ENCODE results near the gene TDRD10. TPM values are rescaled to one million over a fixed set of nuclear protein-coding genes. Genes with fewer than 3 reads are reported as not detected.

The TDRD10 gene
- total RNA-seq, 1 experiment from 2014 or later, result 0.31 TPM

- 0 out of 4 replicates have a peak, but pooled peaks cover 0 to 3% of the 10 kb centered on the region in 2 experiments for H3K4me1 Mint-ChIP-seq
- Histone ChIP-seq H2BK5ac (ENCODE audit: insufficient read length, low read length) (no peak overlapping the region), H4K20me1 (ENCODE audit: control insufficient read depth, insufficient read depth, insufficient read length) (no peaks in the 10 kb centered on the region), H3T11ph (ENCODE audit: low read length) (no peak overlapping the region), H2AFZ (ENCODE audit: low read length) (no peak overlapping the region), H4K8ac (replicated peaks; ENCODE audit: insufficient read length, low read depth, low read length) (no peak overlapping the region), H3K27me3 (ENCODE audit: insufficient read depth, low read length) (no peaks in the 10 kb centered on the region), H3K4me1 (ENCODE audit: insufficient read depth, low read length) (no peaks in the 10 kb centered on the region), H4K91ac (ENCODE audit: insufficient read length, low read depth, low read length) (no peak overlapping the region), H3K27ac (ENCODE audit: insufficient read length, low read depth, low read length) (no peak overlapping the region), H3K14ac (ENCODE audit: insufficient read depth, low read length) (no peak overlapping the region), H3K18ac (ENCODE audit: insufficient read length, low read depth, low read length) (no peak overlapping the region), H2BK20ac (ENCODE audit: low read depth, low read length, poor library complexity, severe bottlenecking) (no peak overlapping the region), H3K79me2 (ENCODE audit: insufficient read depth, low read length) (no peaks in the 10 kb centered on the region), H2BK12ac (ENCODE audit: insufficient read length, low read depth, low read length) (no peak overlapping the region), H4K5ac (ENCODE audit: insufficient read length, low read depth, low read length) (no peak overlapping the region), H2AK5ac (ENCODE audit: insufficient read length, low read length) (no peak overlapping the region), H3K23ac (ENCODE audit: insufficient read length, low read depth, low read length) (no peak overlapping the region), H3K79me1 (ENCODE audit: insufficient read depth, low read depth, low read length, poor library complexity, severe bottlenecking) (no peaks in the 10 kb centered on the region), H3K9ac (ENCODE audit: extremely low read depth, insufficient read length, low read length) (no peak overlapping the region), H3K4me2 (ENCODE audit: insufficient read depth, insufficient read length, low read length) (no peak overlapping the region), H2BK120ac (ENCODE audit: low read depth, low read length, poor library complexity, severe bottlenecking) (no peak overlapping the region), H3K4ac (ENCODE audit: low read depth, low read length) (no peak overlapping the region), H3K23me2 (ENCODE audit: insufficient read length, low read depth, low read length, poor library complexity, severe bottlenecking) (no peaks in the 10 kb centered on the region), H3K56ac (ENCODE audit: insufficient read length, low read depth, low read length) (no peak overlapping the region), H2BK15ac (ENCODE audit: low read depth, low read length) (no peak overlapping the region), H3K9me3 (ENCODE audit: control insufficient read depth, low read depth, low read length) (no peaks in the 10 kb centered on the region)
- no peak overlapping the region; a peak in 1 of 7 replicates for H3K27ac Mint-ChIP-seq
- TF ChIP-seq CTCF (conservative IDR thresholded peaks at IDR 0.05), result no peak
- WGBS (ENCODE audit: extremely low coverage, insufficient read length, low lambda C conversion rate), result no CpG with 5 or more reads among the region's 11 CpGs
- H3K27me3 Mint-ChIP-seq (ENCODE audit: low read depth), result peaks cover 14% of the 10 kb centered on the region
- H3K9me3 Mint-ChIP-seq, result no peaks in the 10 kb centered on the region
- no peak overlapping the region for H3K4me3 Mint-ChIP-seq
- no peaks in the 10 kb centered on the region for H3K36me3 Mint-ChIP-seq (ENCODE audit: insufficient read depth in 1 of 3, low read depth in 3 of 3)
- no peak for DNase-seq
These were observed 15.6 kb downstream of the TDRD10 start for GRCh38 chr1:154517661-154518060.
